D721Med (cell line): Measurements from ENCODE around the gene TARS1.
"Not testable (repeated sequence)": the region's sequence is repeated elsewhere in the genome, so short reads cannot be mapped to it uniquely, and the experiment has no call there.

Experiments
- DNase-seq: peaks from one replicate; pipeline ENCODE4 v3.0.0; 2011; ENCODE audit warnings: low spot score; ENCODE audit not compliant: insufficient read length
- FAIRE-seq: peaks from 2 replicates; lab custom pipeline; 2011; peaks lifted over from hg19 to GRCh38; lab: Jason Lieb, UNC
- TF ChIP-seq, protein P1 (sequence below): IDR thresholded peaks from 2 replicates; pipeline ENCODE4 v1.5.1; 2012; ENCODE audit warnings: mild to moderate bottlenecking, control low read depth; ENCODE audit not compliant: insufficient read depth; ENCODE audit errors: missing control alignments

TARS1 gene

DNA sequence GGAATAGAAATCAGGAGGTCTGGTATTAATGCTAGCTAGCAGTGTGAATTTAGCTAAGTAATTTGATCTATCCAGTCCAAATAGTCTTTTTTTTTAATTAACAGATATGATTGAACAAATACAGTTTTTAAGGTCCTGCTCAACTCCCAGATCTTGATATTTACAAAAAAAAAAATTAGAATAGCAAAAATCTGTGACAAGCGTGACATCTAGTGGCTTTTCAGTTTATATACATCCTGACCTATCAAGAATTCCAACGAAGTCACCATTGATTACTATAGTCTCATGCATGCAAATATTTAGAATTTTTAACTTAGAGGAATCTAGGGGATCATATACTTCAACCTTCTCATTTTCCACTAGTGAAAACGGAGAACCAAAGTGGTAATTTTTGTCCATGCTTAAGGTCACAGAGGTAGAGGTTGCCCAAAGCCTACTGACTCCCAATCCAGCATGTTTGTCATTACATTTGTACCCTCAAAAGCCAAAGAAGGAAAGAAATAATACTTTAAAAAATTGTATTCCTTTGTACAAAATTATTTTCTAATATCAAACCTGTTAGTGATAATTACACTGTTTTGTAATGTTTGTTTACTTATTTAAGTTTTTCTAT lies 17.6 kb upstream of the TARS1 start:
- FAIRE-seq (no peak), DNase-seq (no peak)
- TF ChIP-seq, protein P1, sequence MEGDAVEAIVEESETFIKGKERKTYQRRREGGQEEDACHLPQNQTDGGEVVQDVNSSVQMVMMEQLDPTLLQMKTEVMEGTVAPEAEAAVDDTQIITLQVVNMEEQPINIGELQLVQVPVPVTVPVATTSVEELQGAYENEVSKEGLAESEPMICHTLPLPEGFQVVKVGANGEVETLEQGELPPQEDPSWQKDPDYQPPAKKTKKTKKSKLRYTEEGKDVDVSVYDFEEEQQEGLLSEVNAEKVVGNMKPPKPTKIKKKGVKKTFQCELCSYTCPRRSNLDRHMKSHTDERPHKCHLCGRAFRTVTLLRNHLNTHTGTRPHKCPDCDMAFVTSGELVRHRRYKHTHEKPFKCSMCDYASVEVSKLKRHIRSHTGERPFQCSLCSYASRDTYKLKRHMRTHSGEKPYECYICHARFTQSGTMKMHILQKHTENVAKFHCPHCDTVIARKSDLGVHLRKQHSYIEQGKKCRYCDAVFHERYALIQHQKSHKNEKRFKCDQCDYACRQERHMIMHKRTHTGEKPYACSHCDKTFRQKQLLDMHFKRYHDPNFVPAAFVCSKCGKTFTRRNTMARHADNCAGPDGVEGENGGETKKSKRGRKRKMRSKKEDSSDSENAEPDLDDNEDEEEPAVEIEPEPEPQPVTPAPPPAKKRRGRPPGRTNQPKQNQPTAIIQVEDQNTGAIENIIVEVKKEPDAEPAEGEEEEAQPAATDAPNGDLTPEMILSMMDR = peak; percentile 49

DNA sequence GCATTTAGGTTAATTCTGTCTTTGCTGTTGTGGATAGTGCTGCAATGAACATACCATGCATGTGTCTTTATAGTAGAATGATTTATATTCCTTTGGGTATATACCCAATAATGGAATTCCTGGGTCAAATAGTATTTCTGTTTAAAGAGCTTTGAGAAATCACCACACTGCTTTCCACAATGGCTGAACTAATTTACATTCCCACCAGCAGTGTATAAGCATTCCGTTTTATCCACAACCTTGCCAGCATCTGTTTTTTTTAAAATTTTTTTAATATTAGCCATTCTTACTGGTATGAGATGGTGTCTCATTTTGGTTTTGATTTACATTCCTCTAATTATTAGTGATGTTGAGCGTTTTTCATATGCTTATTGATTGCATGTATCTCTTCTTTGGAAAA lies 15.5 kb upstream of the TARS1 start:
- DNase-seq (no peak), FAIRE-seq (no peak)
- TF ChIP-seq, protein P1 = no peak

DNA sequence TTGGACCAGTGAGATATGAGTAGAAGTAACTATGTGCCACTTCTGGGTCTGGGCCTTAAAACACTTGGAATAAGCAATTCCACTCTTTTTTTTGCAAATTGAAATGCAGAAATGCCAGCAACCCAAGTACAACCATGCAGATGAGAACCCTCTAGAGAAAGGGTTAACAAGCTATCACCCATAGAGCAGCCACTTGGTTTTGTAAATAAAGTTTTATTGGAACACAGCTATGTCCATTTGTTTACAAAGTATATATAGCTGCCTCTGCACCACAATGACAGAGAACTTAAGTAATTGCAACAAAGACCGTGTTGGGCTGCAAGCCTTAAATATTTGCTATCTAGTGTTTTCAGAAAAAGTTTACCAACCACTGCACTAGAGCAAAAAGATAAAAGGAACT lies 9.8 kb upstream of the TARS1 start:
- TF ChIP-seq, protein P1 = no peak
- no peak for DNase-seq
- FAIRE-seq = no peak

DNA sequence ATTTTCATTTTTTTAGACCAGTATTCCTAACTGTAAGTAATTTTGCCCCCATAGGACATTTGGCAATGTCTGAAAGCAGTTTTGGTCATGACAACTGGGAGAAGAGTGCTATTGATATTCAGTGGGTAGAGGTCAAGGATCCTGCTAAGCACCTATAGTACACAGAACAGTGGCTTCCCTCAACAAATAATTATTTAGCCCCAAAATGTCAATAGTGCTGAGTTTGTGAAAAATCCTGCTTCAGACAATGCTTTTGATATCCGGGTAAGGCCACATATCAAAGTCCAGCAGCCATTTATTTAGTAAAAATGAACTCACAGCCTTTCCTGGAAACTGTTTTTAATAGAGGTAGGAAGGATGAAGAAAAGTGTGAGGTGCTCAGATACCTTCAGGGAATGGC lies 8.1 kb upstream of the TARS1 start:
- TF ChIP-seq, protein P1 = no peak
- DNase-seq (no peak), FAIRE-seq (no peak)

DNA sequence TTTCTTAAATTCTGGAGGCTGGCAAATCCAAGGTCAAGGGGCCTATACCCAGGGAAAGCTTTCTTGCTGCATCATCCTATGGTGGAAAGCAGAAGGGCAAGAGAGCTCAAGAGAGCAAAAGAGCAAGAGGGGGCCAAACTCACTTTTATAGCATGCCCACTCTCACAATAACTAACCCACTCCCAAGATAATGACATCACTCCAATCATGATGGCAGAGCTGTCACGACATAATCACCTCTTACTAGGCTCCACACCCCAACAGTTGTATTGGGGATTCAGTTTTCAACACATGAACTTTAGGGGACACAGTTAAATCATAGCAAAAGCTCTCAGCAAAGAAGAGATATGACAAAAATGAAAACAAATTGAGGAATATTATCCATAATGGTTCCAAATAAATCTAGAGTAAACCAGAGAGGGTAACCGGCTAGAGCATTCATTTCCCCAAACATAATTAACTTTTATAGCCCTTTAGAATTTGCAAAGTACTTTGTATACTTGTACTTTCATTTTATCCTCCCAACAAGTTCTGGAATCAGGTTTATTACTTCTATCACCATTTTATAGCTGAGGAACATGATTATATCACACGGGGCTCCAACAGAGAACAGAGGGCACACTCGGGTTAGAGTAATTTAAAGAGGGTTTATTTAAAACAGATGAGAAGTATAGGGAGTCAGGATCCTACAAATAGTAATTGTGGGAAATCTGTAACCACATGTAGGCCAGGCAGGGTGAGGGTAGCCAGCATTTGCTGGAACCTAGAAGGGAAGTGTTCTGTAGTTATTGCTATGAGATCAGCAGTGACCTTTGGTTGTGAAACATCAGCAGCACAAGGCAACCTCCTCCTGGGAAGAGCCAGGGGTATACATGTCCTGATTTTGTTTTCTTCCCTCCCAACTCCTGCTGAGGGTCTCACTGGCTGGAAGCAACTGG lies 7.2 kb upstream of the TARS1 start:
- FAIRE-seq = no peak
- no peak for DNase-seq
- TF ChIP-seq, protein P1 = no peak

DNA sequence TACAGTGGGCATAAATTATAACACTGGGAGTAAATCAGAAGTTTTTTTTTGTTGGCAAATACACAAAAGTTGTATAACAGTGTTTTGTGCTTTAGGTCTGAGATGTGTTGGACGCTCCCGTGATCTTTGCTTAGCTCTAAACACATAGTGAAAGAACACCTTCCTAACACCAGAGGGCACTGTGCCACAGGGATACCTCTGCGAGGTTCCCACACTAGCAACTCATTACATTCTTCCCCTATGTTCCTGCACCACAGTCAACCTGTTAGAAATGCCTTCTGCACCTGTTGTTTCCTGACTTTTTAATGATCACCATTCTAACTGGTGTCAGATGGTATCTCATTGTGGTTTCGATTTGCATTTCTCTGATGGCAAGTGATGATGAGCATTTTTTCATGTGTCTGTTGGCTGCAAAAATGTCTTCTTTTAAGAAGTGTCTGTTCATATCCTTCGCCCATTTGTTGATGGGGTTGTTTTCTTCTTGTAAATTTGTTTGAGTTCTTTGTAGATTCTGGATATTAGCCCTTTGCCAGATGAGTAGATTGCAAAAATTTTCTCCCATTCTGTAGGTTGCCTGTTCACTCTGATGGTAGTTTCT lies 4.8 kb upstream of the TARS1 start:
- not testable (repeated sequence) for FAIRE-seq
- TF ChIP-seq, protein P1 = peak; percentile 87

More for the DNA sequence above, 4.8 kb upstream of the TARS1 start:
- DNase-seq = peak; percentile 25
